HepG2 (cell line): ENCODE results near the gene SLCO2A1. TPM values are rescaled to one million over a fixed set of nuclear protein-coding genes. Genes with fewer than 3 reads are reported as not detected.

Experiments
- CBX5 ChIP-seq: sonication (generic); formaldehyde crosslinking; IDR thresholded peaks from 2 replicates; pipeline ENCODE4 v1.4.0; 2020; ENCODE audit warnings: missing genetic modification reagents, borderline replicate concordance
- CEBPG ChIP-seq: IDR thresholded peaks from 2 replicates; pipeline ENCODE4 v1.6.1; 2016
- GATAD2A ChIP-seq: IDR thresholded peaks from 2 replicates; pipeline ENCODE4 v1.6.1; 2016
- HMG20A ChIP-seq: IDR thresholded peaks from 2 replicates; pipeline ENCODE4 v1.6.1; 2016; ENCODE audit warnings: borderline replicate concordance
- MATR3 ChIP-seq: sonication (generic); formaldehyde crosslinking; IDR thresholded peaks from 2 replicates; pipeline ENCODE4 v1.4.0; 2020; ENCODE audit warnings: missing genetic modification reagents
- MAZ ChIP-seq, 2 experiments: sonication (generic) in 1 of 2; formaldehyde crosslinking in 1 of 2; IDR thresholded peaks; 2 replicates each; pipeline versions ENCODE4 v1.5.0 to v1.6.1; 2012 to 2020; ENCODE audit warnings: low read depth in 2 of 2, mild to moderate bottlenecking in 2 of 2, borderline replicate concordance in 1 of 2, improper control_type of control experiment in 1 of 2, low read length in 1 of 2, missing genetic modification reagents in 1 of 2, moderate library complexity in 1 of 2
- RBFOX2 ChIP-seq: fragments of 200-400 bp; formaldehyde crosslinking; IDR thresholded peaks from 2 replicates; pipeline ENCODE4 v1.6.1; 2017; ENCODE audit warnings: low read depth, mild to moderate bottlenecking, low read length
- SIX1 ChIP-seq: sonication (generic); formaldehyde crosslinking; IDR thresholded peaks from 2 replicates; pipeline ENCODE4 v1.4.0; 2020; ENCODE audit warnings: missing genetic modification reagents, borderline replicate concordance
- ZFX ChIP-seq: sonication (generic); formaldehyde crosslinking; IDR thresholded peaks from 2 replicates; pipeline ENCODE4 v1.4.0; 2020; ENCODE audit warnings: mild to moderate bottlenecking, low read depth, missing genetic modification reagents, moderate library complexity
- ZNF232 ChIP-seq: sonication (generic); formaldehyde crosslinking; IDR thresholded peaks from 2 replicates; pipeline ENCODE4 v1.4.0; 2020; ENCODE audit warnings: missing genetic modification reagents, borderline replicate concordance
- ZNF441 ChIP-seq: sonication (generic); formaldehyde crosslinking; IDR thresholded peaks from 2 replicates; pipeline ENCODE4 v1.7.0; 2021; ENCODE audit warnings: missing genetic modification reagents, borderline replicate concordance
- ZNF570 ChIP-seq: sonication (generic); formaldehyde crosslinking; IDR thresholded peaks from 2 replicates; pipeline ENCODE4 v1.4.0; 2020; ENCODE audit warnings: mild to moderate bottlenecking, missing genetic modification reagents, borderline replicate concordance
- ZNF577 ChIP-seq: sonication (generic); formaldehyde crosslinking; IDR thresholded peaks from 2 replicates; pipeline ENCODE4 v1.4.0; 2020; ENCODE audit warnings: mild to moderate bottlenecking, low read depth, missing genetic modification reagents, borderline replicate concordance
- ZNF780A ChIP-seq: sonication (generic); formaldehyde crosslinking; IDR thresholded peaks from 2 replicates; pipeline ENCODE4 v1.8.0; 2022; ENCODE audit warnings: mild to moderate bottlenecking, missing genetic modification reagents, moderate library complexity
- polyA plus RNA-seq, 8 experiments: library from polyadenylated mRNA; depleted of rRNA in 3 of 8; stranded (reverse) in 7 of 8; unstranded in 1 of 8; fragments of >200 nt; fragmentation: Illumina TruSeq in 4 of 8; extraction: Trizol in 4 of 8; gene quantifications; 2 replicates each; pipeline versions ENCODE4 v1.2.1 to v1.2.3, GENCODE V29; 2011 to 2016; ENCODE audit warnings: low read depth in 4 of 8, missing spikeins in 1 of 8, mixed read lengths in 1 of 8; ENCODE audit not compliant: insufficient read depth in 1 of 8
- total RNA-seq, 5 experiments: library from RNA; depleted of rRNA; stranded (reverse); fragments of >200 nt; fragmentation: Illumina TruSeq; extraction: Trizol; gene quantifications; 2 replicates each; pipeline ENCODE4 v1.2.3, GENCODE V29; 2016; ENCODE audit warnings: low read depth in 1 of 5
- TF ChIP-seq, protein P1 (sequence below): sonication (generic); formaldehyde crosslinking; IDR thresholded peaks from 2 replicates; pipeline ENCODE4 v1.5.1; 2020; ENCODE audit warnings: mild to moderate bottlenecking, missing genetic modification reagents, borderline replicate concordance
- TF ChIP-seq, protein P2 (sequence below): IDR thresholded peaks from 2 replicates; pipeline ENCODE4 v1.6.1; 2012; ENCODE audit warnings: inconsistent platforms
- TF ChIP-seq, protein P3 (sequence below): IDR thresholded peaks from 2 replicates; pipeline ENCODE4 v1.6.1; 2016; ENCODE audit warnings: low read depth, borderline replicate concordance
- TF ChIP-seq, protein P4 (sequence below): sonication (generic); formaldehyde crosslinking; conservative IDR thresholded peaks from 2 replicates; pipeline ENCODE4 v1.4.0; 2020; ENCODE audit warnings: missing genetic modification reagents
- TF ChIP-seq, protein P5 (sequence below): IDR thresholded peaks from 2 replicates; pipeline ENCODE4 v1.6.1; 2012; ENCODE audit warnings: low read depth, low read length, improper control_type of control experiment

SLCO2A1 gene
- total and polyA plus RNA-seq, 2 of the 13 experiments (the other 11 are each of a cell fraction or from before 2014, with no cell fraction given), result 0.04 TPM; not detected in 1

DNA sequence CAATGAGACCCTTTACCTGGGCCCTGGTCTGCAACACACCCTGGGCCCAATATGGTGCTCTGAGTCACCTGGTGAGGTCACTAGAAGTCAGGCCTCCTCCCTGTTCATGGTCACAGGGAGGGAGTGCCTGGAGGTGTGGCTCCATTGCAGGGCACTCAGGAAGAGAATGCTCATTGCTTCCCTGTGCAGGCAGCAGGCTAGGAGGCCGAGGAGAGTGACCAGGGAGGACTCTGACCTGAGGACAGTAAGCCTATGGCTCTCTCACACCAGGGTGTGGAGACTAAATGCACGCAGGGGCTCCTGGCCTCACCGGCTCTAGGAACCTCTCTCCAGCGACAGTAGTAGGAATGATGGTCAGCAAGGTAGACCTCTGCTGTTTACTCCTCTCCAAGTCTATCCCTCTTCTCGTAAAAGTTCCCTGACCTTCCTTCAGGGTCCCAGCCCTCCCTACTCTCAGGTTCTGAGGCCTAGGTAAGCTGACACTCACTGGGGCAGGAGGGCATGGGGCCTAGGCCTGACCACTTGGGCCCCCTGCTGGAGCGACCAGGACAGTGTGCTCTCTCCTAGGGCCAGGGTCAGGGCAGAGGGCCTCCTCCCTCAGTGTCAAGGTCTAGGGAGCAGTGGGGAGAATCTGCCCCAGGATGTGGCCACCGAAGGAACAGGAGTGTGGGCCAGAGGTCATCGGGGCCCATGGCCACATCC, 9.6 kb upstream of the SLCO2A1 start (continued):
- TF ChIP-seq, protein P1, sequence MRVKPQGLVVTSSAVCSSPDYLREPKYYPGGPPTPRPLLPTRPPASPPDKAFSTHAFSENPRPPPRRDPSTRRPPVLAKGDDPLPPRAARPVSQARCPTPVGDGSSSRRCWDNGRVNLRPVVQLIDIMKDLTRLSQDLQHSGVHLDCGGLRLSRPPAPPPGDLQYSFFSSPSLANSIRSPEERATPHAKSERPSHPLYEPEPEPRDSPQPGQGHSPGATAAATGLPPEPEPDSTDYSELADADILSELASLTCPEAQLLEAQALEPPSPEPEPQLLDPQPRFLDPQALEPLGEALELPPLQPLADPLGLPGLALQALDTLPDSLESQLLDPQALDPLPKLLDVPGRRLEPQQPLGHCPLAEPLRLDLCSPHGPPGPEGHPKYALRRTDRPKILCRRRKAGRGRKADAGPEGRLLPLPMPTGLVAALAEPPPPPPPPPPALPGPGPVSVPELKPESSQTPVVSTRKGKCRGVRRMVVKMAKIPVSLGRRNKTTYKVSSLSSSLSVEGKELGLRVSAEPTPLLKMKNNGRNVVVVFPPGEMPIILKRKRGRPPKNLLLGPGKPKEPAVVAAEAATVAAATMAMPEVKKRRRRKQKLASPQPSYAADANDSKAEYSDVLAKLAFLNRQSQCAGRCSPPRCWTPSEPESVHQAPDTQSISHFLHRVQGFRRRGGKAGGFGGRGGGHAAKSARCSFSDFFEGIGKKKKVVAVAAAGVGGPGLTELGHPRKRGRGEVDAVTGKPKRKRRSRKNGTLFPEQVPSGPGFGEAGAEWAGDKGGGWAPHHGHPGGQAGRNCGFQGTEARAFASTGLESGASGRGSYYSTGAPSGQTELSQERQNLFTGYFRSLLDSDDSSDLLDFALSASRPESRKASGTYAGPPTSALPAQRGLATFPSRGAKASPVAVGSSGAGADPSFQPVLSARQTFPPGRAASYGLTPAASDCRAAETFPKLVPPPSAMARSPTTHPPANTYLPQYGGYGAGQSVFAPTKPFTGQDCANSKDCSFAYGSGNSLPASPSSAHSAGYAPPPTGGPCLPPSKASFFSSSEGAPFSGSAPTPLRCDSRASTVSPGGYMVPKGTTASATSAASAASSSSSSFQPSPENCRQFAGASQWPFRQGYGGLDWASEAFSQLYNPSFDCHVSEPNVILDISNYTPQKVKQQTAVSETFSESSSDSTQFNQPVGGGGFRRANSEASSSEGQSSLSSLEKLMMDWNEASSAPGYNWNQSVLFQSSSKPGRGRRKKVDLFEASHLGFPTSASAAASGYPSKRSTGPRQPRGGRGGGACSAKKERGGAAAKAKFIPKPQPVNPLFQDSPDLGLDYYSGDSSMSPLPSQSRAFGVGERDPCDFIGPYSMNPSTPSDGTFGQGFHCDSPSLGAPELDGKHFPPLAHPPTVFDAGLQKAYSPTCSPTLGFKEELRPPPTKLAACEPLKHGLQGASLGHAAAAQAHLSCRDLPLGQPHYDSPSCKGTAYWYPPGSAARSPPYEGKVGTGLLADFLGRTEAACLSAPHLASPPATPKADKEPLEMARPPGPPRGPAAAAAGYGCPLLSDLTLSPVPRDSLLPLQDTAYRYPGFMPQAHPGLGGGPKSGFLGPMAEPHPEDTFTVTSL (CRISPR knock-in tag), result no peak
- TF ChIP-seq, protein P2, sequence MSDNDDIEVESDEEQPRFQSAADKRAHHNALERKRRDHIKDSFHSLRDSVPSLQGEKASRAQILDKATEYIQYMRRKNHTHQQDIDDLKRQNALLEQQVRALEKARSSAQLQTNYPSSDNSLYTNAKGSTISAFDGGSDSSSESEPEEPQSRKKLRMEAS, result peak; percentile 31; the same call in 1 of the 2 replicates
- no peak for TF ChIP-seq ZNF577
- TF ChIP-seq ZNF570 (CRISPR knock-in tag), result no peak
- TF ChIP-seq, protein P3, sequence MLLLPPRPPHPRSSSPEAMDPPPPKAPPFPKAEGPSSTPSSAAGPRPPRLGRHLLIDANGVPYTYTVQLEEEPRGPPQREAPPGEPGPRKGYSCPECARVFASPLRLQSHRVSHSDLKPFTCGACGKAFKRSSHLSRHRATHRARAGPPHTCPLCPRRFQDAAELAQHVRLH (CRISPR knock-in tag), result no peak
- no peak for TF ChIP-seq ZNF780A (CRISPR knock-in tag)
- peak; percentile 66; the same call in 1 of the 2 replicates for TF ChIP-seq SIX1
- no peak for TF ChIP-seq MATR3 (CRISPR knock-in tag)
- no peak for TF ChIP-seq RBFOX2
- TF ChIP-seq CBX5 (CRISPR knock-in tag), result peak; percentile 60; the same call in 1 of the 2 replicates
- TF ChIP-seq MAZ (IDR thresholded peaks at IDR 0.05; ENCODE audit: borderline replicate concordance, low read depth, low read length), result no peak
- no peak for TF ChIP-seq MAZ (CRISPR knock-in tag; IDR thresholded peaks at IDR 0.05; ENCODE audit: low read depth)
- TF ChIP-seq HMG20A, result no peak
- TF ChIP-seq ZFX (CRISPR knock-in tag), result peak; percentile 96
- TF ChIP-seq, protein P4, sequence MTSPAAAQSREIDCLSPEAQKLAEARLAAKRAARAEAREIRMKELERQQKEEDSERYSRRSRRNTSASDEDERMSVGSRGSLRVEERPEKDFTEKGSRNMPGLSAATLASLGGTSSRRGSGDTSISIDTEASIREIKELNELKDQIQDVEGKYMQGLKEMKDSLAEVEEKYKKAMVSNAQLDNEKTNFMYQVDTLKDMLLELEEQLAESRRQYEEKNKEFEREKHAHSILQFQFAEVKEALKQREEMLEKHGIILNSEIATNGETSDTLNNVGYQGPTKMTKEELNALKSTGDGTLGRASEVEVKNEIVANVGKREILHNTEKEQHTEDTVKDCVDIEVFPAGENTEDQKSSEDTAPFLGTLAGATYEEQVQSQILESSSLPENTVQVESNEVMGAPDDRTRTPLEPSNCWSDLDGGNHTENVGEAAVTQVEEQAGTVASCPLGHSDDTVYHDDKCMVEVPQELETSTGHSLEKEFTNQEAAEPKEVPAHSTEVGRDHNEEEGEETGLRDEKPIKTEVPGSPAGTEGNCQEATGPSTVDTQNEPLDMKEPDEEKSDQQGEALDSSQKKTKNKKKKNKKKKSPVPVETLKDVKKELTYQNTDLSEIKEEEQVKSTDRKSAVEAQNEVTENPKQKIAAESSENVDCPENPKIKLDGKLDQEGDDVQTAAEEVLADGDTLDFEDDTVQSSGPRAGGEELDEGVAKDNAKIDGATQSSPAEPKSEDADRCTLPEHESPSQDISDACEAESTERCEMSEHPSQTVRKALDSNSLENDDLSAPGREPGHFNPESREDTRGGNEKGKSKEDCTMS (CRISPR knock-in tag), result no peak
- no peak for TF ChIP-seq ZNF441 (CRISPR knock-in tag)
- TF ChIP-seq CEBPG (CRISPR knock-in tag), result no peak
- TF ChIP-seq GATAD2A (CRISPR knock-in tag), result no peak
- no peak for TF ChIP-seq ZNF232 (CRISPR knock-in tag)
- TF ChIP-seq, protein P5, sequence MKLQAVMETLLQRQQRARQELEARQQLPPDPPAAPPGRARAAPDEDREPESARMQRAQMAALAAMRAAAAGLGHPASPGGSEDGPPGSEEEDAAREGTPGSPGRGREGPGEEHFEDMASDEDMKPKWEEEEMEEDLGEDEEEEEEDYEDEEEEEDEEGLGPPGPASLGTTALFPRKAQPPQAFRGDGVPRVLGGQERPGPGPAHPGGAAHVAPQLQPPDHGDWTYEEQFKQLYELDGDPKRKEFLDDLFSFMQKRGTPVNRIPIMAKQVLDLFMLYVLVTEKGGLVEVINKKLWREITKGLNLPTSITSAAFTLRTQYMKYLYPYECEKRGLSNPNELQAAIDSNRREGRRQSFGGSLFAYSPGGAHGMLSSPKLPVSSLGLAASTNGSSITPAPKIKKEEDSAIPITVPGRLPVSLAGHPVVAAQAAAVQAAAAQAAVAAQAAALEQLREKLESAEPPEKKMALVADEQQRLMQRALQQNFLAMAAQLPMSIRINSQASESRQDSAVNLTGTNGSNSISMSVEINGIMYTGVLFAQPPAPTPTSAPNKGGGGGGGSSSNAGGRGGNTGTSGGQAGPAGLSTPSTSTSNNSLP, result no peak
